Measurements from ENCODE around the gene PLPP3.
A peak's percentile ranks its signal among the peaks of the same experiment; 100 is the strongest.

PLPP3 gene

DNA sequence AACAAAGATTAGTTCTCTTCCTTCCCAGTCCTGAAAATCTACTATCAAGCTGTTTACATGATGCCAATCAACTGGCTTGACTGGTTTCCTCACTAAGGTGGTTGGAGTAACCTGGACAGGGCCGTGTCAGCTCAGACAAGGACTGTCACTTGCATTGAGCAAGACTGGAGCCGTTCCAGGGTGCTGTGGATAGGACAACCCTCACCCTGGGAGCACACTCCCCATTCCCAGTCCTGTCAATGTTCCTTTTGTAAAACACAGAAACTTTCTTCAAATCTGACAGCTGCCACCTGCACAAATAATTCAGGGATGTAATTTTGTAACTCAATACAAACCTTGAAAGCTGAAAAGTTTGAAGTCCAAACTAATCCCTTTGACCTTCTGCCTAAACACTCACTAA lies 31.4 kb downstream of the PLPP3 start:
- Histone ChIP-seq H3K4me3 (ENCODE audit: low read depth, low read length) (no peak overlapping the region), H3K9me3 (ENCODE audit: control insufficient read depth, insufficient read depth, low read length) (no peaks in the 10 kb centered on the region), H3K36me3 (ENCODE audit: control insufficient read depth, insufficient read depth, low read length) (no peaks in the 10 kb centered on the region; the same call in 1 of the 2 replicates), H3K27ac (ENCODE audit: low read depth, low read length) (no peak overlapping the region), H3K4me1 (ENCODE audit: control insufficient read depth, insufficient read depth, low read length) (peaks cover 92% of the 10 kb centered on the region), H3K9ac (ENCODE audit: low read depth, low read length) (no peak overlapping the region), H3K27me3 (ENCODE audit: control insufficient read depth, insufficient read depth, low read length) (no peaks in the 10 kb centered on the region)

DNA sequence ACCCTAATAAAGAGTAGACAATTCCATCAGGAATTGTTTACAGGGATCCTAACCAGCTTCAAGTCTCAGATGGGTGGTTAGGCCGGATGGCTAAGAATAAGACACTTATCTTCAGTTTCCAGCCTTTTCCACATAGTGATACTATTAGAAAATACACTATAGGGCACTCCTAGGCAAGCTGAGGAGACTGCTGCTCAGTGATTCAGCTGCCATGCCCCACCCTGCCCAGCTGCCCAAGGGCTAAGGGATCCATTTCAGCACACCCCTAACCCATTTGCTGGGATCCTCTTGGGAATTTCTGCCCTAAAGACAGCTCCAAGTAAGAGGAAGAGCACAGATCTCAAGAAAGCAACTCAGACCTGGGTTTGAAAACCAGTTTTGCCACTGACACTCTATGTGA lies 31.9 kb downstream of the PLPP3 start:
- Histone ChIP-seq H3K9me3 (ENCODE audit: control insufficient read depth, insufficient read depth, low read length) (no peaks in the 10 kb centered on the region), H3K9ac (ENCODE audit: low read depth, low read length) (no peak overlapping the region), H3K36me3 (ENCODE audit: control insufficient read depth, insufficient read depth, low read length) (no peaks in the 10 kb centered on the region; the same call in 1 of the 2 replicates), H3K4me1 (ENCODE audit: control insufficient read depth, insufficient read depth, low read length) (peaks cover 92% of the 10 kb centered on the region), H3K27me3 (ENCODE audit: control insufficient read depth, insufficient read depth, low read length) (no peaks in the 10 kb centered on the region), H3K27ac (ENCODE audit: low read depth, low read length) (no peak overlapping the region), H3K4me3 (ENCODE audit: low read depth, low read length) (no peak overlapping the region)

DNA sequence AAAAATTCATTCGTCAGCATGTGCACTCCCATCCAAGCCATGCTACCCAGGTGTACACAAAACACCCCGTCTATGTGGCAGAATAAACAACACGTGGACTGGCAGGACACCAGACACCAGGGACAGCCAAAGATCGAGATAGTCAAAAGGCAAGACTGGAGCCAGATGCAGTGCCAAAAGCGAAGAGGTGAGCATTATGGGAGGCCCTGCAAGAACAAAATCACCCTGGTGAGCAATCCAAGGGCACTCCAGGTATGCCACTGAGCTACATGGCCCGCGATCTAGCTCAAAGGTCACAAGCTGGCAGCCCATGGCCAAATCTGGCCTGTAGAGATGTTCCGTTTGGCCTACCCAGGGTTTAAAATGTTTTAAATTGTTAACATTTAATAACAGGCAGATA lies 33.7 kb downstream of the PLPP3 start:
- Histone ChIP-seq H3K9me3 (ENCODE audit: control insufficient read depth, insufficient read depth, low read length) (no peaks in the 10 kb centered on the region), H3K4me3 (ENCODE audit: low read depth, low read length) (no peak overlapping the region), H3K36me3 (ENCODE audit: control insufficient read depth, insufficient read depth, low read length) (peaks cover 2% of the 10 kb centered on the region; the same call in 1 of the 2 replicates), H3K27ac (ENCODE audit: low read depth, low read length) (no peak overlapping the region), H3K4me1 (ENCODE audit: control insufficient read depth, insufficient read depth, low read length) (peaks cover 88% of the 10 kb centered on the region), H3K9ac (ENCODE audit: low read depth, low read length) (no peak overlapping the region), H3K27me3 (ENCODE audit: control insufficient read depth, insufficient read depth, low read length) (no peaks in the 10 kb centered on the region)

DNA sequence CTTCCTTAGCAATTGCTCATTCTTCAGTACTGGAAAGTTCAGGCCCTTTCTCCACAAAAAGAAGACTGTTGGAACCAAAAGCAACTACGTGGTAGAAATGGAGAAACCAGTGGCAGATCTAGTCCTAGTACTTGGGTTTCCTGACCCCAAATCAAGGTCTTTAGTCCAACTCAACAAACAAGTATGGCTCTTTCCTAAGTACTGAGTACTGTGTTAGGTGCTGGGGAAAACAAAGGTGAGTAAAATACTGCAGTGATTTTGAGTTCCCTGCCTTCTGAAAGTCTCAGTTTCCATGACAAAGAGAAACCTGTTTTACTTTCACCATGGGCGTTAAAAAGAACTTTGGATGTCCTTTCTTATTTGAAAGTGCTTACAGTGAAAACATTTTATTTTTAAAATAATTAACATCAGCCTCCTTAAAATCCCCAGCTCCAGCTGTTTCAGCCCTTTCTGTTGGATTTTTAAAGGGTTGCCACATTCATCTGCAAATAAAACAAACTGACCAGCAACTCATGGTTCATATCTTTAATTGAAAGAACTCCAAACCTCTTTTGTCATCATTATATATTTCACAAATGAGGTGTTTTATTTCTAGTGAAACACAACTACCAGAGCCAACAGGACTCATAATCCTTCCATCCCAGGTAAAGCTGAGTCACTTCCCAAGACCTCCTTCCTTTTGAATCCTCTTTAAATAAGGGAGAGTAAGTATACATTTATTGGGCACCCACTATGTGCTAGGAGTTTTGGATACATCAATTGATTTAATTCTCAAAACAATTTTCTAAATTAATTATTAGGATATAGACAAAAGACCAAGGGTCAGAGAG lies 35.4 kb downstream of the PLPP3 start:
- H3K4me1 ChIP-seq (ENCODE audit: control insufficient read depth, insufficient read depth, low read length) = peaks cover 90% of the 10 kb centered on the region
- 0 out of 2 replicates have a peak overlapping the region, but pooled peaks have one; percentile 17 for H3K4me3 ChIP-seq (ENCODE audit: low read depth, low read length)
- H3K9ac ChIP-seq (ENCODE audit: low read depth, low read length) = no peak overlapping the region
- peak overlapping the region; percentile 79 for H3K27ac ChIP-seq (ENCODE audit: low read depth, low read length)
- H3K9me3 ChIP-seq (ENCODE audit: control insufficient read depth, insufficient read depth, low read length) = no peaks in the 10 kb centered on the region
- peaks cover 2% of the 10 kb centered on the region; the same call in 1 of the 2 replicates for H3K36me3 ChIP-seq (ENCODE audit: control insufficient read depth, insufficient read depth, low read length)
- no peaks in the 10 kb centered on the region for H3K27me3 ChIP-seq (ENCODE audit: control insufficient read depth, insufficient read depth, low read length)

DNA sequence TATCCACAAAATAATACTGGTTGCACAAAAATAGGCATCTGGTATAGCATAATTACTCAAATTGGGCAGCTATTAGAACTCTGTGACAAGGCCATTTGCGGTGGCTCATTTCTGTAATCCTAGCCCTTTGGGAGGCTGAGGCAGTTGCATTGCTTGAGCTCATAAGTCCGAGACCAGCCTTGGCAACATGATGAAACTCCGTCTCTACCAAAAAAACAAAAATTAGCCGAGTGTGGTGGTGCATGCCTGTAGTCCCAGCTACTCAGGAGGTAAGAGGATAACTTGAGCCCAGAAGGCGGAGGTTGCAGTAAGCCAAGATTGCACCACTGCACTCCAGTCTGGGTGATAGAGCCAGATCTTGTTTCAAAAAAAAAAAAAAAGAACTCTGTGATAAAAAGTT lies 36.7 kb downstream of the PLPP3 start:
- H3K27ac ChIP-seq (ENCODE audit: low read depth, low read length) = no peak overlapping the region
- no peaks in the 10 kb centered on the region for H3K27me3 ChIP-seq (ENCODE audit: control insufficient read depth, insufficient read depth, low read length)
- no peak overlapping the region for H3K9ac ChIP-seq (ENCODE audit: low read depth, low read length)
- H3K4me1 ChIP-seq (ENCODE audit: control insufficient read depth, insufficient read depth, low read length) = peaks cover 88% of the 10 kb centered on the region
- no peaks in the 10 kb centered on the region for H3K9me3 ChIP-seq (ENCODE audit: control insufficient read depth, insufficient read depth, low read length)
- H3K36me3 ChIP-seq (ENCODE audit: control insufficient read depth, insufficient read depth, low read length) = 0 out of 2 replicates have a peak, but pooled peaks cover 2% of the 10 kb centered on the region
- no peak overlapping the region for H3K4me3 ChIP-seq (ENCODE audit: low read depth, low read length)

DNA sequence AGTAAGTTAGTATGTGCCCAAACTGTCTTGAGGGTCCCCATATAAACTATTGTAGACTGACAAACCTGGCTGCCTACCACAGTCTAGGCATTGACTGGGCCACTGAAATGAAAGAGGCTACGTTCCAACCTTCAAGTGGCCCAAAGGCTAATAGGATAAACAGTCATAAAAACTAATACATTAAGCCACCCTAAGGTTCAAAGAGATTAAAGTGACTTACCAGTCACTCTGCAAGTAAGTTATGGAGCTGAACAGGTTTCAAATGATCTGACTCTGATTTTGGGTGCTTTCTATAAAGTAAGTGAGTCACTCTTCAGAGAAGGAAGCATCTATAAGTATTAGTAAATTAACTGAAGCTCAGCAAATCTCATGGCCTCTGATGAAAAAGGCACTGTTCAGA lies 38.0 kb downstream of the PLPP3 start:
- Histone ChIP-seq H3K4me3 (ENCODE audit: low read depth, low read length) (no peak overlapping the region), H3K4me1 (ENCODE audit: control insufficient read depth, insufficient read depth, low read length) (peaks cover 91% of the 10 kb centered on the region), H3K27ac (ENCODE audit: low read depth, low read length) (no peak overlapping the region), H3K27me3 (ENCODE audit: control insufficient read depth, insufficient read depth, low read length) (no peaks in the 10 kb centered on the region), H3K9me3 (ENCODE audit: control insufficient read depth, insufficient read depth, low read length) (no peaks in the 10 kb centered on the region), H3K36me3 (ENCODE audit: control insufficient read depth, insufficient read depth, low read length) (peaks cover 9% of the 10 kb centered on the region), H3K9ac (ENCODE audit: low read depth, low read length) (no peak overlapping the region)

DNA sequence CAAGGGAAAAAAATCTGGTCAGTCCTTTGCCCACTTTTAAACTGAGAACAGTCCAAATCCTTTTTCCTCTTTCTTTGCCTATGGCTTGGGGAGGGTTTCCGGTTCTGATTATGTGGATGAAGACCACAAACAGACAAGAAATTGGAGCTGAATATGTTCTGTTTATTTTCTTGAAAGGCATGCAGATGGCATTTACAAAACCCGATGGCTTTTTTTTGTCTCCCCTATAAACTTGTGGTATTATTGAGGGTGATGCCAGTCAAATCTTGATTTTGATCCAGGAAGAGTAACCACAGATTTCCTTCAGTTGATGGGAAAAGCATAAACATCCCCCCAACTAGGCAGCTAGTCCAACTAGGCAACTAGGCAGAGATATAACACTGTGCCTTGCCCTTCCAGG lies 38.9 kb downstream of the PLPP3 start:
- Histone ChIP-seq H3K9ac (ENCODE audit: low read depth, low read length) (no peak overlapping the region), H3K4me3 (ENCODE audit: low read depth, low read length) (no peak overlapping the region), H3K36me3 (ENCODE audit: control insufficient read depth, insufficient read depth, low read length) (peaks cover 15% of the 10 kb centered on the region), H3K27me3 (ENCODE audit: control insufficient read depth, insufficient read depth, low read length) (no peaks in the 10 kb centered on the region), H3K27ac (ENCODE audit: low read depth, low read length) (no peak overlapping the region), H3K9me3 (ENCODE audit: control insufficient read depth, insufficient read depth, low read length) (no peaks in the 10 kb centered on the region), H3K4me1 (ENCODE audit: control insufficient read depth, insufficient read depth, low read length) (peaks cover 93% of the 10 kb centered on the region)

DNA sequence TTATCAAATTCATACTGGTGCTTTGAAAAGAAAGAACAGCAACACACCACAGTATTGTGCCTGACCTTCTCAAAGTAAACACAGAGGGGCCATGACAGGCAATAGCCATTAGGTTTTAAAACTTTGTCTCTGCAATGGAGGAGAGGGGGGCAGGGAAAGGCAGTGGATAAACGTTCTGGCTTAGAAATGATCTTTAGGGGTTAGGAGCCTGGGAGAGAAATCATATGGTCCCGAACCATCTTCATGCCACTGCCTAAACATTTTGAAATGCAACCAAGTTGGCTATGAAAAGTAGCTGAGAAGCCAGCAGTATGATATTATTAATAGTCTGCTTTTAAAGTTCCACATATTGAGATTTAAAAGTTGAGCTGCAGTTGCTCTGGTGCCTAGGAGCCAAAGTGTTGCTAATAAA lies 39.8 kb downstream of the PLPP3 start:
- H3K27me3 ChIP-seq (ENCODE audit: control insufficient read depth, insufficient read depth, low read length) = no peaks in the 10 kb centered on the region
- H3K27ac ChIP-seq (ENCODE audit: low read depth, low read length) = no peak overlapping the region
- H3K36me3 ChIP-seq (ENCODE audit: control insufficient read depth, insufficient read depth, low read length) = peaks cover 22% of the 10 kb centered on the region
- H3K4me1 ChIP-seq (ENCODE audit: control insufficient read depth, insufficient read depth, low read length) = peaks cover 91% of the 10 kb centered on the region
- no peaks in the 10 kb centered on the region for H3K9me3 ChIP-seq (ENCODE audit: control insufficient read depth, insufficient read depth, low read length)
- no peak overlapping the region for H3K9ac ChIP-seq (ENCODE audit: low read depth, low read length)
- no peak overlapping the region for H3K4me3 ChIP-seq (ENCODE audit: low read depth, low read length)

DNA sequence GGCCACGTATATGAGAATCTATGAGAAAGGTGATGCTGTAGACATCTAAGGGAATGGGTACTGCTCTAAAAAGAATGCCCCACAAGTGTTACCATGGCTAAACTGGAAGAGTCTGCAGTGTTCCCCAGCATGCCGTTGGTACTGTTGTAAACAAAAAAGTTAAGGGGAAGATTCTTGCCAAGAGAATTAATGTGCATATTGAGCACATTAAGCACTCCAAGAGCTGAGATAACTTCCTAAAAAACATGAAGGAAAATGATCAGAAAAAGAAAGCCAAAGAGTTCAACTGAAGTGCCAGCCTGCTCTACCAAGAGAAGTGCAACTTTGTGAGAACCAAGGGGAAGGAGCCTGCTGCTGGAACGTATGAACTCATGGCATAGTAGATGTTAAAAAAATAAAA lies 40.8 kb downstream of the PLPP3 start:
- H3K4me1 ChIP-seq (ENCODE audit: control insufficient read depth, insufficient read depth, low read length) = peaks cover 92% of the 10 kb centered on the region
- no peak overlapping the region for H3K4me3 ChIP-seq (ENCODE audit: low read depth, low read length)
- no peaks in the 10 kb centered on the region for H3K9me3 ChIP-seq (ENCODE audit: control insufficient read depth, insufficient read depth, low read length)
- no peak overlapping the region for H3K27ac ChIP-seq (ENCODE audit: low read depth, low read length)
- H3K36me3 ChIP-seq (ENCODE audit: control insufficient read depth, insufficient read depth, low read length) = peaks cover 32% of the 10 kb centered on the region
- no peak overlapping the region for H3K9ac ChIP-seq (ENCODE audit: low read depth, low read length)
- H3K27me3 ChIP-seq (ENCODE audit: control insufficient read depth, insufficient read depth, low read length) = no peaks in the 10 kb centered on the region

DNA sequence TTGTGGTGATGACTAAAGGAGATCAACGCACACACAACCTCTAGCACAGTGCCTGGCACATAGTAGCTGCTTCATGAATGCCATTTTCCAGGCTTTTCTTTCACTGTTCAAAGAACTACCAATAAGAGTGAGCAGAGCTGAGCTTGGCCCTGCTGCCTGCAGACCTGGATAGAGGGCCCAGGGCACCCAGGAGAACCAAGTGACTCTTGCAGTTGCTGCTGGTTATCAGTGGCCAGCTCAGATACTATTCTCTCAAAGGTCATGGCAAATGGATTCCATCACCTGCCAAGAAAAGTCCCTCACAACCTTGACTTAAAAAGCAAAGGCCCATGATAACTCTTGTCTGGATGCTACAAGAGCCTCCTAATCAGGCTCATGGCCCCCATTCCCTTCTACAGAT lies 41.7 kb downstream of the PLPP3 start:
- Histone ChIP-seq H3K27ac (ENCODE audit: low read depth, low read length) (peak overlapping the region; percentile 15), H3K9me3 (ENCODE audit: control insufficient read depth, insufficient read depth, low read length) (no peaks in the 10 kb centered on the region), H3K9ac (ENCODE audit: low read depth, low read length) (no peak overlapping the region; the same call in 1 of the 2 replicates), H3K4me3 (ENCODE audit: low read depth, low read length) (no peak overlapping the region), H3K4me1 (ENCODE audit: control insufficient read depth, insufficient read depth, low read length) (peaks cover 88% of the 10 kb centered on the region), H3K36me3 (ENCODE audit: control insufficient read depth, insufficient read depth, low read length) (peaks cover 40% of the 10 kb centered on the region), H3K27me3 (ENCODE audit: control insufficient read depth, insufficient read depth, low read length) (no peaks in the 10 kb centered on the region)

DNA sequence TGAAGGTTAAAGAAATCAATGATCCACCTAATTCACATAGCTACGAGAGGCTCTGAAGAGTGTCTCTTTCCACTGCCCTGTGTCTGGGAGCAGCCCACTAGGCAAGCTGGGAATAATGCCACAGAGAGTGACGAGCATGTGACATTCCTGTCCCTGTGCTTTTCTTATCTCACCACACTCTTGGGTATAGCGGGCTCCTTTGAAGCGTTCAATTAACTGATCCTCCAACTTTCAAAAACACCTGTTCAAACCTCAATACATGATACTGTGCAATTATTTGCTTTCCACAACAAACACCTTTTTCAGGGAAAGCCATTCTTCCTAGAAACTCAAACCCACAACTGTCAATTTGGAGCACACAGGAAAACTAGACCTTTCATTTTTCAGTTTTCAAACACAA lies 43.4 kb downstream of the PLPP3 start:
- H3K9me3 ChIP-seq (ENCODE audit: control insufficient read depth, insufficient read depth, low read length) = no peaks in the 10 kb centered on the region
- H3K36me3 ChIP-seq (ENCODE audit: control insufficient read depth, insufficient read depth, low read length) = peaks cover 47% of the 10 kb centered on the region
- H3K27ac ChIP-seq (ENCODE audit: low read depth, low read length) = peak overlapping the region; percentile 96
- H3K27me3 ChIP-seq (ENCODE audit: control insufficient read depth, insufficient read depth, low read length) = no peaks in the 10 kb centered on the region
- peaks cover 91% of the 10 kb centered on the region for H3K4me1 ChIP-seq (ENCODE audit: control insufficient read depth, insufficient read depth, low read length)
- peak overlapping the region; percentile 42; the same call in 1 of the 2 replicates for H3K9ac ChIP-seq (ENCODE audit: low read depth, low read length)
- H3K4me3 ChIP-seq (ENCODE audit: low read depth, low read length) = no peak overlapping the region
